ENCODE results near the gene NCBP2L.

DNA sequence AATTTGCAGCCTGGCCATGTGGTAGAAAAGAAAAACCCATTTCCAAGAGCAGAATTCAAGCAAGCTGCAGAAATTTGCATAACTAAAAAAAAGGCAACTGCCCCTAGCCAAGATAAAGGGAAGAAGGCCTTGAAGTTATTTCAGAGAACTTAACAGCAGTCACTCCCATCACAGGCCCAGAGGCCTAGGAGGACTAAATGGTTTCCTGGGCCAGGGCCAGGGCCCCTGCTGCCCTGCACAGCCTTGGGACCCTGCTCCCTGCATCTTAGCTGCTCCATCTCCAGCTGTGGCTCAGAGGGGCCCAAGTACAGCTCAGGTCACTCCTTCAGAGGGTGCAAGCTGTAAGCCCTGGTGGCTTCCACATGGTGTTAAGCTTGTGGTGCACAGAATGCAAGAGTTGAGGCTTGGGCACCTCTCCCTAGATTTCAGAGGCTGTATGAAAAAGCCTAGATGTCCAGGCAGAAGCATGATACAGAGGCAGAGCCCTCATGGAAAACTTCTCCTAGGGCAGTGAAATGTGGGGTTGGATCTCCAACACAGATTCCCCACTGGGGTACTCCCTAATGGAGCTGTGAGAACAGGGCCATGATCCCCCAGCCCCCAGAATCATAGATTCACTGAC lies 41.5 kb downstream of the NCBP2L start:
- TF ChIP-seq POLR2A (IDR thresholded peaks at IDR 0.05) = no peak
- TF ChIP-seq, protein P1, sequence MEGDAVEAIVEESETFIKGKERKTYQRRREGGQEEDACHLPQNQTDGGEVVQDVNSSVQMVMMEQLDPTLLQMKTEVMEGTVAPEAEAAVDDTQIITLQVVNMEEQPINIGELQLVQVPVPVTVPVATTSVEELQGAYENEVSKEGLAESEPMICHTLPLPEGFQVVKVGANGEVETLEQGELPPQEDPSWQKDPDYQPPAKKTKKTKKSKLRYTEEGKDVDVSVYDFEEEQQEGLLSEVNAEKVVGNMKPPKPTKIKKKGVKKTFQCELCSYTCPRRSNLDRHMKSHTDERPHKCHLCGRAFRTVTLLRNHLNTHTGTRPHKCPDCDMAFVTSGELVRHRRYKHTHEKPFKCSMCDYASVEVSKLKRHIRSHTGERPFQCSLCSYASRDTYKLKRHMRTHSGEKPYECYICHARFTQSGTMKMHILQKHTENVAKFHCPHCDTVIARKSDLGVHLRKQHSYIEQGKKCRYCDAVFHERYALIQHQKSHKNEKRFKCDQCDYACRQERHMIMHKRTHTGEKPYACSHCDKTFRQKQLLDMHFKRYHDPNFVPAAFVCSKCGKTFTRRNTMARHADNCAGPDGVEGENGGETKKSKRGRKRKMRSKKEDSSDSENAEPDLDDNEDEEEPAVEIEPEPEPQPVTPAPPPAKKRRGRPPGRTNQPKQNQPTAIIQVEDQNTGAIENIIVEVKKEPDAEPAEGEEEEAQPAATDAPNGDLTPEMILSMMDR (IDR thresholded peaks at IDR 0.05) = no peak

All from testis (tissue), 2 donors.